ENCODE measurements around the gene CCR3.

Gene CCR3

DNA sequence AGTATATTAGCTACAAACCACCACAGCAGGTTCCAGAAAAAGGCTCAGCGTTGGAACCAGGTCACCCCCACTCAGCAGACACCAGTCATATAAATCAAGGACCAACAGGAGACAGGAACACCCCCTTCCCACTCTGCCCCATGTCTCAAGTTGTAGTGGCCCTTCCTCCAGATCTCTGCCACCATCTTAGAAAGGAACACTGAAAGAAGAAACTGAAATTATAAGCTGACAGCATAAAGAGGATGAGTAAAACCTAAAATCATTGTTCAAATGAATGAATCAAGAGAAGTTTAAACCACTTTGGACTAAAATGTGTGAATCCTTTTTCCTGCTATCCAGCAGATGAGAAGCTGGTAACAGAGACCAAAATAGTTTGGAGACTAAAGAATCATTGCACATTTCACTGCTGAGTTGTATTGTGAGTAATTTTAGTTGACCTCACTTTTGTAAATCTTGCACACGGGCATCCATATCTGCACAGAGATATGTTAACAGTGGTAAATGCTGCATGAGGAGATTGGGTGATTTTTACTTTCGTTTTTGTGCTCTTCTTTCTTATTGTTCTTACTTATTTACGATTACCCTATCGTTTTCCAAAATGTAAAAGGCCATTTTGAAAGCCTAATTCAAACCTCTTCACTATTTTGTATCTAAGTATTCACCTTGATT is 19.8 kb downstream of the CCR3 start:
- ChIA-PET POLR2A (no interaction called here), CTCF (no interaction called here)
- H3K4me3 ChIP-seq (ENCODE audit: low read depth, low read length) = no peak overlapping the region
- no peak for DNase-seq (ENCODE audit: low read depth, low spot score)
- TF ChIP-seq, protein P1, sequence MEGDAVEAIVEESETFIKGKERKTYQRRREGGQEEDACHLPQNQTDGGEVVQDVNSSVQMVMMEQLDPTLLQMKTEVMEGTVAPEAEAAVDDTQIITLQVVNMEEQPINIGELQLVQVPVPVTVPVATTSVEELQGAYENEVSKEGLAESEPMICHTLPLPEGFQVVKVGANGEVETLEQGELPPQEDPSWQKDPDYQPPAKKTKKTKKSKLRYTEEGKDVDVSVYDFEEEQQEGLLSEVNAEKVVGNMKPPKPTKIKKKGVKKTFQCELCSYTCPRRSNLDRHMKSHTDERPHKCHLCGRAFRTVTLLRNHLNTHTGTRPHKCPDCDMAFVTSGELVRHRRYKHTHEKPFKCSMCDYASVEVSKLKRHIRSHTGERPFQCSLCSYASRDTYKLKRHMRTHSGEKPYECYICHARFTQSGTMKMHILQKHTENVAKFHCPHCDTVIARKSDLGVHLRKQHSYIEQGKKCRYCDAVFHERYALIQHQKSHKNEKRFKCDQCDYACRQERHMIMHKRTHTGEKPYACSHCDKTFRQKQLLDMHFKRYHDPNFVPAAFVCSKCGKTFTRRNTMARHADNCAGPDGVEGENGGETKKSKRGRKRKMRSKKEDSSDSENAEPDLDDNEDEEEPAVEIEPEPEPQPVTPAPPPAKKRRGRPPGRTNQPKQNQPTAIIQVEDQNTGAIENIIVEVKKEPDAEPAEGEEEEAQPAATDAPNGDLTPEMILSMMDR (IDR thresholded peaks at IDR 0.05; ENCODE audit: insufficient read depth, low read length, missing control alignments) = no peak

DNA sequence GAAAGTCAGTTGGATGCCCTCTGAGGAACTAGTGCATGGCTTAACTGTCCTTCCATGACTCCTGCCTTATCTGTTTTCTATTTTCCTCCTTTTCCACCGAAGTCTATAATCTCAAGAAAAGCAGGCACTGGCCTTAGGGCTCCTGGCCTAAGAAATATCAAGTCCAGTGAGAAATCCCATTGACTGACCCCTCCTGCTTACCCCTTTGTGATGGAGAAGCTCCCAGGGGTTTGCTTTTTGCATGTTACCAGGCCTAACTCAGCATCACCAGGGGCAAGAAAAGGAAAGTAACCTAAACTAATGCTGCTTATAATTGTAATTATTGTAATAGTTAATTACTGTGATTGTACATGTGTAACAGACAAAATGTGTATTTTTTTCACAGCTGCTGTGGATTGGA is 21.7 kb downstream of the CCR3 start:
- ChIA-PET CTCF (no interaction called here), POLR2A (no interaction called here)
- TF ChIP-seq, protein P1 (IDR thresholded peaks at IDR 0.05; ENCODE audit: insufficient read depth, low read length, missing control alignments) = no peak
- DNase-seq (ENCODE audit: low read depth, low spot score) = no peak
- H3K4me3 ChIP-seq (ENCODE audit: low read depth, low read length) = no peak overlapping the region

DNA sequence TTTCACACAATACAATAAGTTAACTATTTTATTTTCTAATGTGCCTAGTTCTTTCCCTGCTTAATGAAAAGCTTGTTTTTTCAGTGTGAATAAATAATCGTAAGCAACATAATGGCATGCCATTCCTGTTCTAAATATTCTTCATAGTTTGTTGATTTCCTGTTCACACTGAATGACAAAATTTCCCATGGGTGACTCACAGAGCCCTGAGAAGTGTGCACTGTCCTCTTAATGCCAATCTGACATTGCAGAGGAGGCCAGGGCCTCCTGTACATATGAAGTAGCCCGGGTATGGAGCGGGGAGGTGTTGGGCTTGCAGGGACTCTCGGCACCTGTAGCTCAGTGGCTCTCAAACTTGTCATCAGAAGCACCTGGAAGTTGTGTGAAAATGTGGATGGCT is 24.3 kb downstream of the CCR3 start:
- ChIA-PET POLR2A (no interaction called here), CTCF (interaction anchor here (0.6 to 2.2 kb wide), 2 partner anchors 10 to 1352 kb away, joined by 3 to 5 read pairs; no protein-coding TSS in a partner anchor)
- TF ChIP-seq, protein P1 (IDR thresholded peaks at IDR 0.05; ENCODE audit: insufficient read depth, low read length, missing control alignments) = no peak
- DNase-seq (ENCODE audit: low read depth, low spot score) = no peak
- no peak overlapping the region for H3K4me3 ChIP-seq (ENCODE audit: low read depth, low read length)

DNA sequence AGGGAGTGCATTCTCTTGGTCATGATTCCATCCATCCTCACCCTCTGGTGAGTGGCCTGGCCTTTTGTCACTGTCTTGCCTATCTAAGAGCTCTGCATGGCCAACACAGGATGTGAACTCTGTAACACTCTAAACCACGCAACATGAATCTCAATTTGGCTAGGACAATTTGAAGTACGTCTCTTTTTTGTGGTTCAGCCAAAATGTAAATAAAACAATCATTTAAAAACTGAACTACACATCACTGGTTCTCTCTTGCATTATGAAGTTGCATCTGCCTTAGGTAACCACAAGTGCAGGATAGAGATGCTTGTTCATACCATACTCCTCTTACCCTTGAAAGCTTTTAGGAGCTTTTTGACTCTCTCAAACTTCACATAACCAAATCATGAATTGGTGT is 27.3 kb downstream of the CCR3 start:
- DNase-seq (ENCODE audit: low read depth, low spot score) = no peak
- ChIA-PET CTCF (no interaction called here), POLR2A (no interaction called here)
- H3K4me3 ChIP-seq (ENCODE audit: low read depth, low read length) = no peak overlapping the region
- TF ChIP-seq, protein P1 (IDR thresholded peaks at IDR 0.05; ENCODE audit: insufficient read depth, low read length, missing control alignments) = no peak

DNA sequence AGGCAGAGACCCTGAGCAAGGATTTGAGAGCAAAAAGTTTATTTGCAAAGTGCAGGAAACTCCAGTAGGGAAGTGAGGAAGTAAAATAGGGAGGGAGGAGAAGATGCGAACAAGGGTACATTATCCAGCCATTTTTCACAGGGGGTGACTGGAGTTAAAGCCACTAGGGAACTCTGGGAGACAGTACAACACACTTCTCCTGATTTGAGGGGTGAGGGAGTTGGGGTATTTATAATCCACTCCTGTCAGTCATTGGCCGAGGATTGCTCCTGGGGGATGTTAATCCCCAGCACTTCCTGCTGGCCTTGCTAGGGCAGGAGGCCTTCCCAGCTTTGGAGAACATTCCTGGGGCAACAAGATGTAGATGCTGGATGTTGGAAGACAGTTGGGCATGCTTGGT is 28.2 kb downstream of the CCR3 start:
- no peak for DNase-seq (ENCODE audit: low read depth, low spot score)
- ChIA-PET POLR2A (no interaction called here), CTCF (no interaction called here)
- TF ChIP-seq, protein P1 (IDR thresholded peaks at IDR 0.05; ENCODE audit: insufficient read depth, low read length, missing control alignments) = no peak
- no peak overlapping the region for H3K4me3 ChIP-seq (ENCODE audit: low read depth, low read length)

DNA sequence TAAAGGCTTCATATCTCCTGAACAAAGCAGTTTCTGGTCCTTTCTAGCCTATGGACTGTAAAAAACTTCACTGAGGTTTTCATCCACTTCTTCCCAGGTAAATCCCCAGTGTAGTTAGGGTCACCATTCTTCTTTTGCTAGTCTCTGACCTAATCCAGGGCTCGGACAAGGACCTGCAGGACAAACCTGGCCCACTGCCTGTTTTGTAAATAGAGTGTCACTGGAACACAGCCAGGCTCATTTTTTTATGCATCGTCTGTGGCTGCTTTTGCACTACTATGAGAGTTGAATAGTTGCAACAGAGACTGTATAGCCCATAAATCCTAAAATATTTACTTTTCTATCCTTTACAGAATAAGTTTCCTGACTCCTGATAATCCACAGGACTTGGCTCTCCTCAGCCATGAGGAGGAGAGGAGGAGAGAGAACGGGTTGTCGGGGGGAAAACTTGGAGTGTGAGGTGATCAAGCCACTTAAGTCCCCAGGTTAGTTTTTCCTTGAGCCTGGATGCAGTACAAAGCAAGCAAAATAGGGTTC is 29.0 kb downstream of the CCR3 start:
- no peak overlapping the region for H3K4me3 ChIP-seq (ENCODE audit: low read depth, low read length)
- TF ChIP-seq, protein P1 (IDR thresholded peaks at IDR 0.05; ENCODE audit: insufficient read depth, low read length, missing control alignments) = no peak
- ChIA-PET CTCF (no interaction called here), POLR2A (no interaction called here)
- DNase-seq (ENCODE audit: low read depth, low spot score) = no peak

Measured in AG04449 (cell line).